ENCODE data around the gene C18orf54.
"Not testable (repeated sequence)": the region's sequence is repeated elsewhere in the genome, so short reads cannot be mapped to it uniquely, and the experiment has no call there.

The C18orf54 gene

GRCh38 chr18:54357660-54358494, at the start of gene C18orf54, which contains the start of gene STARD6:
TSS of gene C18orf54 (plus strand) at chr18:54357906. CDS start at chr18:54360573, 2,667 bp downstream.
TSS of gene STARD6 (minus strand) at chr18:54357858. CDS start at chr18:54354573, 3,285 bp downstream.
- peak; percentile 53 for DNase-seq (ENCODE audit: low read depth)

- DNase-seq (ENCODE audit: low read depth), result not testable (repeated sequence)
These were observed 48.1 kb upstream of the C18orf54 start for GRCh38 chr18:54309564-54309963.

GRCh38 chr18:54316071-54316820, 41.5 kb upstream of the C18orf54 start:
- no peak for DNase-seq (ENCODE audit: low read depth)

DNA sequence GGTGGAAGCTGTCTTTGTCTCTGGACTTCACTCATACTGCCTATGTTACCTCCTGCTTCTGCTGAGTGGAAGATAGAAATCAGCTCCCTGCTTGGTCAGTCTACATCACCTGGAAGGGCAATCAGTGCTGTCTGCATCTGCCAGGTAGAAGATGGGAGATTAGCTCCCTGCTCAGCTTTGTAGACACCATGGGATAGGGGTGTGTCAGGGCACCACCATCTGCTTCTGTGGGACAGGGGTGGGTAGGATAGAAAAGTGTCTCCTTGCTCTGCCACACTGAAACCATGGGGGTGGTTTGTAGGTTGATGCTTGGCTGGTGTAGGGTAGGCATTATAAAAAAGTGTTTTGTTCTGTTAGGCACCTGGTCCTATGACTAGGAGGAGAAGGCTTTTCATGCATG, 34.1 kb upstream of the C18orf54 start:
- no peak for DNase-seq (ENCODE audit: low read depth)

DNA sequence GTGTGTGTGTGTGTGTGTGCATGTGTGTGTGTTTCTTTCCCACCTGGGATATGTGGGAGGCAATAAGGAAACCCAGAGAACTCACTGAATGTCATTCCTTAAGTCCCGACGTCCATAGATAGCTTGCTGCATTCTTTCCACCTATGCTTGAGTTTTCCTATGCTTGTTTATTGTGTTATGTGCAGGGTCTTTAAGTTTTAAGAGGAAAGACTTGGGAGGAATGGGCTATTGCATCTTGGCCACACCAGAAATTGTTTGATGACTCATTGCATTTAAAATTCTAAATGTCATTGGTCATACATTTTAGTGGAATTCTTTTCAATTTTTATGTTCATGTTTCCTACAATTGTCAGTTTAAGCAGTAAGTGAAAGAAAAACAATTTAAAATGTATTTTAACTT, 33.7 kb upstream of the C18orf54 start:
- DNase-seq (ENCODE audit: low read depth), result no peak

- DNase-seq (ENCODE audit: low read depth), result no peak
These were observed 29.9 kb upstream of the C18orf54 start for GRCh38 chr18:54327818-54328217.

DNA sequence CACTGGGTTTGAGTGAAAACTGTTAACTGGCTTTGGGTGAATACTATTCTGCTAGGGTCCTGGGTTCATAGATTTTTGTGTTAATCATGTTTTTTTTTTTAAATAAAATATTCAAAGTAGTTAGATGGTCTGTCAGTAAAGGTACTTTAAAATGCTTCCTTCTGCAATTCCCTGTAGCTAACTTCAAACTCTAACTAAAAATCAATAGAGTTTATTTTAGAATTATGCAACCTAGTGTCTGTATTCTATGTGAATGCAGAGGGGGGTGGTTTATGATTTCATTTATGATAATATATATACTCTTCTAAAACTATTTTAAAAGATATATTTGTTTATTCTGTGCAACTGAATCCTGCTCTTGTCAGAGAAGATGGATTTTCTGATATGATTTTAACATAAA, 27.9 kb upstream of the C18orf54 start:
- DNase-seq (ENCODE audit: low read depth), result no peak

GRCh38 chr18:54330768-54331548, 26.7 kb upstream of the C18orf54 start:
- no peak for DNase-seq (ENCODE audit: low read depth)

- DNase-seq (ENCODE audit: low read depth), result no peak
These were observed 22.0 kb upstream of the C18orf54 start for GRCh38 chr18:54335638-54336173.

GRCh38 chr18:54338230-54338629, 19.5 kb upstream of the C18orf54 start:
- DNase-seq (ENCODE audit: low read depth), result no peak

DNA sequence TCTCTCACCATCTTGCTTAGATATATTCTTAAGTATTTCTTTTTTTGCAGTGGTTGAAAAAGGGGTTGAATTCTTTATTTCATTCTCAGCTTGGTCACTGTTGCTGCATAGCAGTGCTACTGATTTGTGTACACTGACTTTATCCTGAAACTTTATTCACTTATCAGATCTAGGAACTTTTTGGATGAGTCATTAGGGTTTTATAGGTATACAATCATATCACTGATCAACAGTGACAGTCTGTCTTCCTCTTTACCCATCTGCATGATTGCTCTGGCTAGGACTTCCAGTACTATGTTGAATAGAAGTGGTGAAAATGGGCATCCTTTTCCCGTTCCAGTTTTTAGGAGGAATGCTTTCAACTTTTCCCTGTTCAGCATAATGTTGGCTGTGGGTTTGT, 6.5 kb upstream of the C18orf54 start:
- no peak for DNase-seq (ENCODE audit: low read depth)

DNA sequence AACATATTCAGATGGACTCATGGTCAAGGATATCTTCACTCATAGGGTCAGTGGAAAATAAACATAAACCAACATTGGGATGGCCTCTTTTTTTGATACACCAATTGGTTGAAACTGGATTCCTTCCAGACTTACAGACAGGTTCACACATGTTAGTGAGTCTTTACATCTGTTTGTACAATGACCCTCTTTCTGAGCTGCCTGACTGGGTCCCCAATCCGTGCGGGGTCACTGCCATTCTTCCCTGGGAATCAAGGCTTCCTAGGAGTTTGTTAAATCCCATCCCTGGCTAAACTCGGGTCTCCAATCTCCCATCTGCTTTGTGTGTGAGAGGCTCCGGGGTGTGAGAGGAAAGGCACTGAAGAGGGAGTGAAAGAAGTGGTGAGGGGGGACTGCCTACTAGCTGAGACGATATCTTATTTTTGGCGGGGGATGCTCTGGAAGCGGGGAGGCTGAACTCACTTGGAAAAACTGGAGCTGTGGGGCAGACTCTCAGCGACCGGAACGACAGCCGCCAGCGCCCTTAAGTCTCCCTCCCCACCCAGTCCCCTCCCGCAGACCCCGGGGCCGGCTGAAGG, 535 bp upstream of the C18orf54 start:
- DNase-seq (ENCODE audit: low read depth), result no peak

- peak; percentile 4 for DNase-seq (ENCODE audit: low read depth)
These were observed 862 bp downstream of the C18orf54 start for GRCh38 chr18:54358495-54359040.

DNA sequence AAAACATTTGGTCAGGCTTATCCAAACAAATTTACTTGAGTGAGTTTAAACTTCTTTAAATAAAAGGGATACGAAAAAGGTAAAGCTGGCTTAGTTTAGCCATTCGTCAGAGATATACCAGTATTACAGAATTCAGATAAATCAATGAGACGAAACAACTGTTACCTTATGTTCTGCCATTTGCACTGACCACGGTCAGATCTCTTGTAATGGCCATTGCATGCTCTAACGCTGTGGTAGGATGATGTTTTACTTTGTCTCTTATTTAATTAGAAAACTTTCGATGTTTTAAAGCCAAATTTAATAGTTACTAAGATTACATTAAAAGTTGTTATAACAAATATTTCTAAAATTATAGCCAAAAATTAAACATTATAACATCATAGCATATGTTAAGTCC, 1.5 kb downstream of the C18orf54 start:
- DNase-seq (ENCODE audit: low read depth), result no peak

GRCh38 chr18:54360406-54360805, 2.7 kb downstream of the C18orf54 start:
- no peak for DNase-seq (ENCODE audit: low read depth)

DNA sequence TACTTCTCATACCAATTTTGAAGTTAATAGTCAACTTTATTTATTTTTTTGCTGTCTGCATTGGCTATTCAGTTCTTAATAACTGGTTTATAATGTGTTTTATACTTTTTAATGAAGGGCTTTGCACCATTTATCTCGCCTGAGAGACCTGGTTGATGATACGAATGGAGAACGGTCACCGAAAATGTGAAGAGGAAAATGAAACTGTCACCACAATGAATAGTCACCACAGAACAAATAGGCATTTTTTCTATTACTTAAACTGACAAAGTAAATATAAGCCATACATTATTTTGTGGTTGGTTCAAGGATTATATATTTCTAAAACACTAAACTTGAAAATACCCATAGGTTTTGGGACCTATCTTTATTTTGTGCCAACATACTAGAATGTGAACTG, 20.4 kb downstream of the C18orf54 start:
- DNase-seq (ENCODE audit: low read depth), result no peak

DNA sequence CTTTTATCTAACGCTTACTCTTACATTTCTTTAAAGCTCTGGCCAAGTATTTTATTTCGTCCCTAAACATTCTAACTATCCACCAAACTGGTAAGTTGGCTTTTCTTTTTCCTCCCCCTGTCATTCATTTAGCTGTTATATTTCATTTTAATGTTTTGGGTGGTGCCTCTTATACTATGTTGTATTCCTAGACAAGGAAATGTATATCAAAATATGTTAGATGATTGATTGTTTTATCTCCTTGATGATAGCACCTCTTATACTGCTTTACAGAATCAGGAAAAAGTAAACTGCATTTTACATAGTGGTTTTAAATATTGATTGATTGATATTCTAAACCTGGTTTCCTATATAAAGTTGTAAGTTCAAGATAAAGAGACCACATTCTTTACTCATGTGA, 23.9 kb downstream of the C18orf54 start:
- DNase-seq (ENCODE audit: low read depth), result no peak

- DNase-seq (ENCODE audit: low read depth), result no peak
These were observed 24.4 kb downstream of the C18orf54 start for GRCh38 chr18:54382076-54382475.

DNA sequence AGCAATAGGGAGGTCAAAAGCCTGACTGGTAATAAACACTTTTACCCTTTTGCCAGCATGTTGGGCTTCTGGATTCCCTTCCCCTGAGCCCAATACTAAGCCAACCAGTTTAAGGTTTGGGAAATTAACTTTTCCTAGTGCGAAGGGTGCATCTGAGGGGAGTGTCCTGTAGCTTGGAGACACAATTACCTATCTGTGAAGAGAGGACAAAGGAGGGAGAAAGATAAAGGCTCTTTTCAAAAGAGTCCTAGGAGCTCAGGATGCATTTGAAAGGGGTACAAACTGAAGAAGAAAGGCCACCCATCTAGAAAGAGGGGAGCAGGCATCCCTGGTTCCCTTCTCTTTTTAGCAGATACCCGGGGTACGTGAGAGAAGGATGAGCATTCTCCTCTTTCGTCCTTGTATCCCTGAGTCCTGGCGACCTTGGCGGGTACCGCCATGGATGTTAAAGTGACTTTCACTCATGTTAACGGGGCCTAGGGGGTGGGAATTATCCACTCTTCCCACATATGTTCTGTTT, 25.1 kb downstream of the C18orf54 start:
- DNase-seq (ENCODE audit: low read depth), result no peak

DNA sequence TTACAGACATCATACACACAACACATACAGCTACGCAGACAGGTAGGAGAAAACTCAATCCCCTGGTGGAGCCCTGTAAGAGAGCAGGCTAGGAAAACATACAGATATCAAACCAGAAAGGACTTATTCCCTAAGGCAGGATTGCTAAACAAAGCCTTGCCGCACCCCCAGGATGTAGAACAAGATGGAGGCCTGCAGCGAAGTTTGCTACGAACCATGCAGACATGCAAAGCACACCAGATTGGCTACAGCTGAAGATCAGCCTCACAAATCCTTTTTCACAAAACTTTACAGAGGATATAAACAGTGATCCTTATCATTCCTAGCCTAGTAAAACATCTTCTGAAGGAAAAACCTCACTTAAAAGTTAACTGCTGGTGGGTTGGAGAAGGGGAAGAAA, 28.3 kb downstream of the C18orf54 start:
- no peak for DNase-seq (ENCODE audit: low read depth)

GRCh38 chr18:54386800-54387495, 29.2 kb downstream of the C18orf54 start:
- not testable (repeated sequence) for DNase-seq (ENCODE audit: low read depth)
